Ectodermal cell (in vitro differentiated cells): ENCODE measurements around the gene DAW1.
"Not testable (repeated sequence)": the region's sequence is repeated elsewhere in the genome, so short reads cannot be mapped to it uniquely, and the experiment has no call there.

Experiments
- H3K27ac ChIP-seq: 2 replicates; pipeline ENCODE4 v1.7.0; 2013; ENCODE audit warnings: mild to moderate bottlenecking, low read depth, low read length; ENCODE audit not compliant: insufficient read depth, poor library complexity, severe bottlenecking
- H3K27me3 ChIP-seq: 2 replicates; pipeline ENCODE4 v1.7.0; 2013; ENCODE audit warnings: mild to moderate bottlenecking, low read length; ENCODE audit not compliant: insufficient read depth, control insufficient read depth, poor library complexity, severe bottlenecking
- H3K36me3 ChIP-seq: one replicate; pipeline ENCODE4 v1.7.0; 2013; ENCODE audit warnings: low read length; ENCODE audit not compliant: control insufficient read depth, insufficient read depth
- H3K4me1 ChIP-seq: one replicate; pipeline ENCODE4 v1.7.0; 2013; ENCODE audit warnings: low read length; ENCODE audit not compliant: control insufficient read depth, insufficient read depth
- H3K4me3 ChIP-seq: 2 replicates; pipeline ENCODE4 v1.7.0; 2013; ENCODE audit warnings: low read depth, low read length, control low read depth; ENCODE audit not compliant: insufficient read depth
- H3K9me3 ChIP-seq: 2 replicates; pipeline ENCODE4 v1.7.0; 2013; ENCODE audit warnings: mild to moderate bottlenecking, low read length, moderate library complexity; ENCODE audit not compliant: control insufficient read depth
- WGBS, 2 experiments: methylation state at CpG; one replicate each; pipeline ENCODE4 v1.1.7; 2013; ENCODE audit warnings: missing lambda C conversion rate in 2 of 2; 5-methylcytosine and 5-hydroxymethylcytosine counted together

The DAW1 gene

GRCh38 chr2:227834916-227835650 lies 36.3 kb upstream of the DAW1 start:
- Histone ChIP-seq H3K9me3 (no peaks in the 10 kb centered on the region), H3K36me3 (no peaks in the 10 kb centered on the region), H3K27me3 (no peaks in the 10 kb centered on the region), H3K4me1 (no peaks in the 10 kb centered on the region), H3K27ac (no peak overlapping the region), H3K4me3 (no peak overlapping the region)
- 91 to 93% methylated on average over 4 to 5 of the region's 5 CpGs for WGBS, 2 experiments

GRCh38 chr2:227839339-227840129 lies 31.9 kb upstream of the DAW1 start:
- WGBS, 2 experiments: 75 to 77% methylated on average over 7 of the region's 7 CpGs
- H3K27me3 ChIP-seq, H3K4me1 ChIP-seq, H3K9me3 ChIP-seq, H3K36me3 ChIP-seq, H3K4me3 ChIP-seq, H3K27ac ChIP-seq: not testable (repeated sequence)

GRCh38 chr2:227846831-227847230 lies 24.6 kb upstream of the DAW1 start:
- Histone ChIP-seq H3K4me3 (no peak overlapping the region), H3K36me3 (no peaks in the 10 kb centered on the region), H3K4me1 (no peaks in the 10 kb centered on the region), H3K27me3 (no peaks in the 10 kb centered on the region), H3K9me3 (no peaks in the 10 kb centered on the region), H3K27ac (no peak overlapping the region)
- WGBS, 2 experiments: 100% methylated on average over 1 of the region's 1 CpG; no CpG with 5 or more reads in 1 of the 2 experiments

- Histone ChIP-seq H3K4me1 (no peaks in the 10 kb centered on the region), H3K4me3 (no peak overlapping the region), H3K36me3 (no peaks in the 10 kb centered on the region), H3K27ac (no peak overlapping the region), H3K27me3 (no peaks in the 10 kb centered on the region), H3K9me3 (no peaks in the 10 kb centered on the region)
- WGBS, 2 experiments: 50 to 67% methylated on average over 2 to 3 of the region's 3 CpGs
Observed at GRCh38 chr2:227848146-227848545, 23.3 kb upstream of the DAW1 start.

GRCh38 chr2:227848586-227848985 lies 22.8 kb upstream of the DAW1 start:
- H3K27ac ChIP-seq: no peak overlapping the region
- no peaks in the 10 kb centered on the region for H3K36me3 ChIP-seq
- WGBS, 2 experiments: 88 to 100% methylated on average over 4 of the region's 4 CpGs
- no peaks in the 10 kb centered on the region for H3K27me3 ChIP-seq
- no peaks in the 10 kb centered on the region for H3K9me3 ChIP-seq
- H3K4me1 ChIP-seq: no peaks in the 10 kb centered on the region
- no peak overlapping the region for H3K4me3 ChIP-seq

GRCh38 chr2:227849906-227850305 lies 21.5 kb upstream of the DAW1 start:
- Histone ChIP-seq H3K4me3 (no peak overlapping the region), H3K4me1 (no peaks in the 10 kb centered on the region), H3K36me3 (no peaks in the 10 kb centered on the region), H3K27me3 (no peaks in the 10 kb centered on the region), H3K27ac (no peak overlapping the region), H3K9me3 (no peaks in the 10 kb centered on the region)
- 72 to 75% methylated on average over 1 of the region's 1 CpG for WGBS, 2 experiments

GRCh38 chr2:227853204-227853629 lies 18.2 kb upstream of the DAW1 start:
- Histone ChIP-seq H3K4me3 (no peak overlapping the region), H3K36me3 (no peaks in the 10 kb centered on the region), H3K9me3 (no peaks in the 10 kb centered on the region), H3K4me1 (no peaks in the 10 kb centered on the region), H3K27ac (no peak overlapping the region), H3K27me3 (no peaks in the 10 kb centered on the region)
- 92 to 93% methylated on average over 4 of the region's 4 CpGs for WGBS, 2 experiments

GRCh38 chr2:227853765-227854271 lies 17.6 kb upstream of the DAW1 start:
- no peaks in the 10 kb centered on the region for H3K4me1 ChIP-seq
- H3K9me3 ChIP-seq: no peaks in the 10 kb centered on the region
- no peaks in the 10 kb centered on the region for H3K36me3 ChIP-seq
- no peak overlapping the region for H3K27ac ChIP-seq
- H3K4me3 ChIP-seq: no peak overlapping the region
- 87 to 88% methylated on average over 6 of the region's 6 CpGs for WGBS, 2 experiments
- no peaks in the 10 kb centered on the region for H3K27me3 ChIP-seq

- H3K4me3 ChIP-seq: no peak overlapping the region
- H3K4me1 ChIP-seq: no peaks in the 10 kb centered on the region
- WGBS, 2 experiments: 0 to 69% methylated on average over 1 to 2 of the region's 3 CpGs
- no peaks in the 10 kb centered on the region for H3K36me3 ChIP-seq
- no peaks in the 10 kb centered on the region for H3K9me3 ChIP-seq
- no peaks in the 10 kb centered on the region for H3K27me3 ChIP-seq
- H3K27ac ChIP-seq: no peak overlapping the region
Observed at GRCh38 chr2:227855440-227855839, 16.0 kb upstream of the DAW1 start.

- Histone ChIP-seq H3K4me3 (no peak overlapping the region), H3K9me3 (no peaks in the 10 kb centered on the region), H3K4me1 (no peaks in the 10 kb centered on the region), H3K27me3 (no peaks in the 10 kb centered on the region), H3K36me3 (no peaks in the 10 kb centered on the region), H3K27ac (no peak overlapping the region)
- 96 to 100% methylated on average over 2 of the region's 2 CpGs for WGBS, 2 experiments
Observed at GRCh38 chr2:227856697-227857096, 14.7 kb upstream of the DAW1 start.
